HG02870 (cell line): ENCODE measurements around the gene DHRSX.
"Not testable (repeated sequence)": the region's sequence is repeated elsewhere in the genome, so short reads cannot be mapped to it uniquely, and the experiment has no call there.

ENCODE experiments used
- ATAC-seq: cut with Tn5 transposase; IDR thresholded peaks from one replicate; pipeline ENCODE4 v1.9.1; 2021; ENCODE audit warnings: mild to moderate bottlenecking, moderate library complexity; ENCODE audit not compliant: unreplicated experiment

Gene DHRSX

GRCh38 chrX:2520539-2520938 is 19.8 kb upstream of the DHRSX start:
- no peak for ATAC-seq

DNA sequence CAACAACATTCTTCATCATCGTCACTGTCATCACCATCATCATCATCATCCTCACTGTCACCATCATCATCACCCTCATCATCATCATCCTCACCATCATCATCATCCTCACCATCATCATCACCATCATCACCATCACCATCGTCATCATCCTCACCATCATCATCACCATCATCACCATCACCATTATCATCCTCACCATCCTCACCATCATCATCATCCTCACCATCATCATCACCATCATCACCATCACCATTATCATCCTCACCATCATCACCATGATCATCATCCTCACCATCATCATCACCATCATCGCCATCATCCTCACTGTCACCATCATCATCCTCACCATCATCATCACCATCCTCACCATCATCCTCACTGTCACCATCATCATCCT is 18.9 kb upstream of the DHRSX start:
- not testable (repeated sequence) for ATAC-seq

GRCh38 chrX:2517055-2517454 is 16.3 kb upstream of the DHRSX start:
- no peak for ATAC-seq

- no peak for ATAC-seq
These were observed 15.8 kb upstream of the DHRSX start for GRCh38 chrX:2516623-2517022.

DNA sequence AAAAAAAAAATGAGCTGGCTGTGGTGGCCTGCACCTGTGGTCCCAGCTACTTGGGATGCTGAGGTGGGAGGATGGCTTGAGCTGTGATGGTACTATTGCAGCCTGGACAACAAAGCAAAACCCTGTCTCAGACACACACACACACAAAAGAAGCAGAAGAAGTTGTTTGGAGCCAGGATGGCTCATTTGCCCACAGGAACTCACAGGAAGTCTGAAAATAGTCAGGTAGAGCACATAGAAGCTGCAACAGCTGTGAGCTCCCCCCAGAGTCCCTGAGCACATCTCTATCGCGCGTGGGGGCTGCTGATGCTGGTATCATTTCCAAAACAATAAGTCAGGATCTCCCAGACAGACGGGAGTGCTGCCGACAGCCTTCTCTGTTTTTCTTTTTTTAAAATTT is 13.4 kb upstream of the DHRSX start:
- ATAC-seq, result no peak

DNA sequence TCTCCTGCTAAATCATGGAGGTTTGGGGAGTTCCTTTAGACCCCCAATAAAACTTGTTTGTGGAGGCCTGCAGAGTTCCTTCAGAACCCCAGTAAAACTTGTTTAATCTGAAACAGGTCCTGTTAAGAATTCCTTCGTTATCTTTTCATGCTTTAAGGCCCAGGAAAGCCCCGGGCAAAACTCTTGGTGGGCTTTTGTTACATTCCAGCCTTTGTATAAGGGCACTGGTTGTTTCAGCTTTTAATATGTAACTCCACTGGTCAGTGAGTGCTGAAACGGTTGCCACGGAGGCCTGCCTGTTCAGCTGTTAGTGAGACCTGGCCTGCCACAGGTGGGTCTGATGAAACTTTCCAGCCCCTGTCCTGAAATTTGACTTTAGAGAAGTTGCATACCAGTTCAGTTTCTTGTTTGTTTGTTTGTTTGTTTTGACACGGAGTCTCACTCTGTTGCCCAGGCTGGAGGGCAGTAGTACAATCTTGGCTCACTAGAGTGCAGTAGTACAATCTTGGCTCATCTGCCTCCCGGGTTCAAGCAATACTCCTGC is 12.4 kb upstream of the DHRSX start:
- ATAC-seq, result no peak

DNA sequence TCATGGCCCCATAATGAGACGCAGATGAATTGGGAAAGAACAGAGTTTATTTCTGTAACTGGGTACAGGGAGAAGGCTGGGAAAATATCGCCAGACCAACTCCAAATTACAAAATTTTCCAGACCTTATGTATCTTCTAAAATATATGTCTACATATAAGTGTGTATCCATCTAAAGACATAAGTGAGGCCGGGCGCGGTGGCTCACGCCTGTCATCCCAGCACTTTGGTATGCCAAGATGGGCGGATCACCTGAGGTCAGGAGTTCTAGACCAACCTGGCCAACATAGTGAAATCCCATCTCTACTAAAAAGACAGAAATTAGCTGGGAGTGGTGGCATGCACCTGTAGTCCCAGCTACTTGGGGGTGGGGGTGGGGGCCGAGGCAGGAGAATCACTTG is 11.7 kb upstream of the DHRSX start:
- ATAC-seq, result no peak

GRCh38 chrX:2511326-2511725 is 10.6 kb upstream of the DHRSX start:
- ATAC-seq, result no peak

- no peak for ATAC-seq
These were observed 8.0 kb upstream of the DHRSX start for GRCh38 chrX:2508648-2509335.

- ATAC-seq, result no peak
These were observed 7.3 kb upstream of the DHRSX start for GRCh38 chrX:2507904-2508627.

DNA sequence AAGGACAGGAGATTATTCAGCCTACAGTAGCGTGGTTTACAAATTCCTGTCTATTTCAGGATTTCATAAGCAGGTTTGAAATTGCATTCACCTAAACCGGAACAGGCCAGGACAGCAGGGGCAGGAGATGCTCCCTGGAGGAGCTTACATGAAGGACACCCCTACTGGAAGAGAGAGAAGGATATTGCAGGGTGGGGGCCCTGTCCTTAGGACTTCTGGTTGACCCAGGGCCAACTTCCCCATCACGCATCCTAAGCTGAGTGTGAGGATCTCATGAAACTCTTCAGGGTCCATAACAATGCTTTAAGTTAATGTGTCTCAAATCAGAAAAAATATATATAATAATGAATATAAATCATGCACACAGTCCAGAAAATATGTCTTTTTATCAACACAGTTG is 6.4 kb upstream of the DHRSX start:
- no peak for ATAC-seq

DNA sequence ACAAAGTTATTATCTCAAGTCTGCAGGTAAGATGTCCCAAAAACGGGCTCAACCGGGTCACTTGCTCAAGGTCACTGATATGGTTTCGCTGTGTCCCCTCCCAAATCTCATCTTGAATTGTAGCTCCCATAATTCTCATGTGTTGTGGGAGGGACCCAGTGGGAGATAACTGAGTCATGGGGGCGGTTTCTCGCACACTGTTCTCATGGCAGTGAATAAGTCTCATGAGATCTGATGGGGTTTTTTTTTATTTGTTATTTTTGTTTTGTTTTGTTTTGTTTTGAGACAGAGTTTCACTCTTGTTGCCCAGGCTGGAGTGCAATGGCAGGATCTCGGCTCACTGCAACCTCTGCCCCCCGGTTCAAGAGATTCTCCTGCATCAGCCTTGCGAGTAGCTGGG is 4.6 kb upstream of the DHRSX start:
- ATAC-seq, result not testable (repeated sequence)

GRCh38 chrX:2504706-2505332 is 4.0 kb upstream of the DHRSX start:
- no peak for ATAC-seq

DNA sequence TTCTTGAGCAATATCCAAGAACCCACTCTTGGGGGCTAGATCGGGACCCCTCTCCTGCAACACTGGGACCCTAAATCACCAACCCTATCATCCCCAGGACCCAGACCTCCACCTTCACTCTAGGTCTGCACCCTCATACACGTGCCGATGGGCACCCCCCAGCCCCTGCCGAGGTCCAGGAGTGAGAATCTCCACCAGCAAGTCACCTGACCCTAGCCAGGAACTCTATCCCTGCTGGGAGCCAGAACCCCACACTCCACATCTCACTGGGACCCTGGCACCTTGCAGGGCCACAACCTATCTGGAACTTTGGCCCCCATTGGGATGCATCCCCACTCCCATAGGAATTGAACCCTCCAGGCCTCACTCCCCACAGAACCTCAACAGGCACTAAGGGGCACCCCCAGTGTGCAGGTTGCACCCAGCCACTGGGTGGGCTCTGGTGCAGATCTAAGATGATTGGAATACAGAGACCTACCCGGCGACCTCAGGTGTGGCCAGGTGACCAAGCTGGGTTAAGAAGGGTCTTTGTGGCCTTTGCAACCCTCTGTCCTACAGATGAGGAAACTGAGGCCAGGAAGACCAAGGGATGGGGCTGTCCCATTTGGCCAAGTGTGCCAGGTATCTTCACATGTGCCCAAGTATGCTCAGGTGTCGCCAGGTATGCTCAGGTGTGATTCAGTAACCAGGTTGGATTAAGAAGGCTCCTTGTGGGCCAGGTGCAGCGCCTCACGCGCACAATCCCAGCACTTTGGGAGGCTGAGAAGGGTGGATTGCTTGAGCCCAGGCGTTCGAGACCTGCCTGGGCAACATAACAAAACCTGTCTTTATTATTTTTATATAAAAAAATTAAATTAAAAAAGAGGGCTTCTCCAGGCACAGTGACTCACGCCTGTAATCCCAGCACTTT is 3.1 kb upstream of the DHRSX start:
- no peak for ATAC-seq

GRCh38 chrX:2502668-2503519 is 2.1 kb upstream of the DHRSX start:
- ATAC-seq, result no peak

- ATAC-seq, result no peak
These were observed 1.4 kb upstream of the DHRSX start for GRCh38 chrX:2502120-2502667.

- no peak for ATAC-seq
These were observed 855 bp upstream of the DHRSX start for GRCh38 chrX:2501559-2502102.

GRCh38 chrX:2500091-2500802 is 529 bp downstream of the DHRSX start:
- ATAC-seq, result peak; percentile 42

DNA sequence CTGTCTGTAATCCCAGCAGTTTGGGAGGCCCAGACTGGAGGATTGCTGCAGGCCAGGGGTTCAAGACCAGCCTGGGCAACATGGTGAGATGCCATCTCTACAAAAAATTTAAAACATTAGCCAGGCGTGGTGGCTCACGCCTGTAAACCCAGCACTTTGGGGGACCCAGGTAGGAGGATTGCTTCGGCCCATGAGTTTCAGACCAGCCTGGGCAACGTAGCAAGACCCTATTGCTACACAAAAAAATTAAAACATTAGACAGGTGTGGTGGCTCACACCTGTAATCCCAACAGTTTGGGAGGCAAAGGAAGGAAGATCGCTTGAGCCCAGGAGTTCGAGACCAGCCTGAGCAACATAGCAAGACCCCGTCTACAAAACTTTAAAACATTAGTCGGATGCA is 1.3 kb downstream of the DHRSX start:
- ATAC-seq, result no peak
